ENCODE data around the gene ERO1A.
A peak's percentile ranks its signal among the peaks of the same experiment; 100 is the strongest.

ERO1A gene

DNA sequence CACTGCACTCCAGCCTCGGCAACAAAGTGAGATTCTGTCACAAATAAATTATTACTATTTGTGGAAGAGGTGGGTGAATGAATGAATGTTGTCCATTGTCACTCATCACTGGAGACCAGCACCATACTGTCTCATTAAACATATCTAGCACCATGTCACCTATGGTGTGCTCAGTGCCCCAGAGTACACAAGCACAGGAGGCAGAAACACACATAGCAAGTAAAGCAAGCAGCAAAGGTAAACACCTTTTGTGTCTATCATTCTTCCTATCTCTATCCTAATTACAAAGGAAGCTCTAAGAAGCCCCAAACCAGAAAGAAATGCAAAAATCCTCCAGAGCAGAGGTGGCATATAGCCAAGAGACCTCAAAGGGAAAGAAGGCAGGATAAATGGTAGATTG, 9.2 kb downstream of the ERO1A start:
- DNase-seq (ENCODE audit: insufficient read length, low spot score) (no peak), FAIRE-seq (no peak)
- TF ChIP-seq POLR2A (IDR thresholded peaks at IDR 0.05; ENCODE audit: low read depth, low read length): no peak

DNA sequence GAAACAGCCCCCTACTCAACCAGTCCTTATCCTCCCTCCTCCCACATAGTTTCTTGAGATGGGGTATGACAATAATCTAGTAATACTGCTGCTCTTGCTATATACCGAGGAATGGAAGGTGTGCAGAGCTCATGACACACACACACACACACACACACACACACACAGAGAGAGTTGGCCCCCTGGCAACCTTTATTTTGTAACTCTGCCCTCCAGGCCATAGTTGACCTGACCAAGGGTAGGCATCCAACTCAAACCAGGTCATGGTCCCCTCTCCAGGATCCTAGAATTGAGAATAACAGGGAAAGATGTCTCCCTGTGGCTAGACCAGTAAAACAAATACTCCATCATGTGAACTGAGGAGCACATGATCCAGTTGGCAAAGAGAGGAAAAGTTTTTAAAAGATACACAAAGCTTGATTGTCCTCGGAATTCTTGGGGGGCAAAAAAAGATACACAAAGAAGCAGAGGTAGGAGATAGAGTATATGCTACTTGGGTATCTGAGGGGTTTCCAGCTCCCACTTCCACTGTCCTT, 11.3 kb downstream of the ERO1A start:
- TF ChIP-seq POLR2A (IDR thresholded peaks at IDR 0.05; ENCODE audit: low read depth, low read length): no peak
- no peak for FAIRE-seq

DNA sequence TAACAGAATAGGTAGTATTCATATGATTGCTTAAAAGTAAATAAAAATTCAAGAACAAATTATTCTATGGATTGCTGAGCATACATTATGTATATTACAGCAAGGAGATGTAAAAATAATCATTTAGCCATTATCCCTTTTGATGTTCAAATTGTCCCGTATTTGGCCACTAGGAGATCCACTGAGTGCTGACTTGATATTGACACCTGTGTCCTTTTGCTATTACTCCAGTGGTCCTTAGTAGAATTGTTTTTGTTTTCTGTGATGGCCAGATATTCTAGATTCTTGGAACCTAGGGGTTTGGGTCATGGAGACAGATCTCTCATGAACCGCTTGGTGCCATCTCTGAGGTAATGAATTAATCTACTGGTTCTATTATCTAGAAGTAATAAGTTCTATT, 16.8 kb downstream of the ERO1A start:
- TF ChIP-seq POLR2A (IDR thresholded peaks at IDR 0.05; ENCODE audit: low read depth, low read length): no peak
- FAIRE-seq: no peak
- DNase-seq (ENCODE audit: insufficient read length, low spot score): no peak

More for the DNA sequence above, 11.3 kb downstream of the ERO1A start:
- no peak for DNase-seq (ENCODE audit: insufficient read length, low spot score)

DNA sequence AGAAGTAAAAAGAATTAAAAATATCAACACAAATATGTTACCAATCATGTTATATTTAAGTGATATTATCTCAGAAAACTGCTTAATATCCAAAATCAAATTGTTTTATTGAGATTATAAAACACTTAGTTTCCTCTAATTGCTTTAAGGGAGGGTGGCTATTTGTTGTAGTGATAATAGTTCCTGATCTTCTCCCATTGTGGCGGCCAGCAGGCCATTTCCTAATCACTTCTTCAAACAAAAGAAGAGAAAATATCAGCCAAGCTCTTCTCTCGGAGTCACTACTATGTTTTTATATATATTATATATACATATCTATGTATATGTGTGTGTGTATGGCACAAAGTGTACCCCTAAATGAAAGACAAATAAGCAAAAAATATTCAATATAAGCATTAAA, 31.5 kb downstream of the ERO1A start:
- FAIRE-seq (no peak), DNase-seq (ENCODE audit: insufficient read length, low spot score) (no peak)
- TF ChIP-seq POLR2A (IDR thresholded peaks at IDR 0.05; ENCODE audit: low read depth, low read length): no peak

DNA sequence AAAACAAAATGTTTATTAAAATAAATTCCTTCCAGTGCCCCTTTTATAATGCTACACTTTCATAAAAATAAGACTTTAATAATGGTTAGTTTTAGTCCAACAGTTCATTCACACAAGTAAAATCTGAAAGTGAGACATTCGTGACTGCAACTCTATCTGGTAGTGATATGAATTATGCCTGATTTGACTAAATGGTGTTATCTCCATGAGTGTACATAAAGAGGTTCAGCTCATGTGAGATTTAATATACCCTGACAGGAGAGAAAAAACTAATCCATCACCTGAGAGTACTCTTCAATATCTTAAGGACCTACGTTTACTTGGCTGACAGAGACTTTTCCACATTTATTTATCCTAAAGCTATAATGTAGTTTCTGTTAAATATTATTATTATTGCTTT, 34.0 kb downstream of the ERO1A start:
- DNase-seq (ENCODE audit: insufficient read length, low spot score) (no peak), FAIRE-seq (no peak)
- TF ChIP-seq POLR2A (IDR thresholded peaks at IDR 0.05; ENCODE audit: low read depth, low read length): no peak

DNA sequence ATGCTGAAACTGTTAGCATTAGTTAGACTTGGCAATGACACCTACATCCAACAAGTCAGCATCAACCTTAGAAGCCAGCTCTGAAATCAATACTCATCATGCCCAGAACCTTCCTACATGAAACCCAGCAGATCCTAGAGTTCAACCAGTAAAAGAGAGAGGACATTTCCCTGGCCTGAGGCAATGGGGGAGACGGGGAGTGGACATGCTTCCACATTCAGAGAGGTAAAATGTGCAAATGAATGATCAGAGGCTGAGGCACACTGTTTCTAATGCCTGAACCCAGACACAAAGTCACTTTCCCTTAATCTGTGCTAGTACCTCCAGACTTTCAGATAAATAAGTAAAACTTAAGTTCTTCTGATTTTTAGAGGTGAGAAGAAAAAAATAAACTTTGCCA, 34.5 kb downstream of the ERO1A start:
- FAIRE-seq (peak; percentile 11), DNase-seq (ENCODE audit: insufficient read length, low spot score) (no peak)
- no peak for TF ChIP-seq POLR2A (IDR thresholded peaks at IDR 0.05; ENCODE audit: low read depth, low read length)

DNA sequence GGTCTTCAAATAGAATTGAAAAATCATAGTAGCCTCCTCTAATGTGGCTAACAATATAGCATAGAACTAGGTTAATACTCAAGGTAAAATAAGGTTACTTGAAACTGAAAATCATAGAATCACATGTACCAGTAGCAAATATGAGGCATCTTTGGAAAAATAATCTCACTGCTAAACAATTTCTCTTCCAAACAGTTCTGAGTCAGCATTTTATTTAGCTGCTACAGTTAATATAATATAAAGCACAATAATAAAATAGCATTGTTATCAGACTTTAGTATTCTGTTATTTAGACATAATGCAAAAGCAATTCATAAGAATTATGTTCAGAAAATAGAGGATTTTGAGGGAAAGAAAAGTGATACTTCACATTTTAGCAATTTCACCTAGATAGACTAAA, 35.0 kb downstream of the ERO1A start:
- no peak for DNase-seq (ENCODE audit: insufficient read length, low spot score)
- no peak for FAIRE-seq
- TF ChIP-seq POLR2A (IDR thresholded peaks at IDR 0.05; ENCODE audit: low read depth, low read length): no peak

DNA sequence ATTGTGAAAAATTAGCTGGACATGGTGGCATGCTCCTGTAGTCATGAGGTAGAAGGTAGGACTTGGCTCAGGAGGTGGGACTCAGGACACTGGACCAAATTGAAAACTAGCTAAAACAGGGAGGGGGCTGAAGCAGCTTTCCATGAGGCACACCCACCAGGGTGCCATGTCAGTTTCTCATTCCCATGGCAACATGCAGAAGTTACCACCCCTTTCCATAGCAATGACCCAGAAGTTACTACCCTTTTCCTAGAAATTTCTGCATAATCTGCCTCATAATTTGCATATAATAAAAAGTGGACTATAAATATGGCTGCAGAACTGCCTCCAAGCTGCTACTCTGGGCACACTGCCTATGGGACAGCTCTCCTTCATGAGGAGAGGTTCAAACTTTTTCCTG, 38.5 kb downstream of the ERO1A start:
- FAIRE-seq (no peak), DNase-seq (ENCODE audit: insufficient read length, low spot score) (no peak)
- TF ChIP-seq POLR2A (IDR thresholded peaks at IDR 0.05; ENCODE audit: low read depth, low read length): no peak

DNA sequence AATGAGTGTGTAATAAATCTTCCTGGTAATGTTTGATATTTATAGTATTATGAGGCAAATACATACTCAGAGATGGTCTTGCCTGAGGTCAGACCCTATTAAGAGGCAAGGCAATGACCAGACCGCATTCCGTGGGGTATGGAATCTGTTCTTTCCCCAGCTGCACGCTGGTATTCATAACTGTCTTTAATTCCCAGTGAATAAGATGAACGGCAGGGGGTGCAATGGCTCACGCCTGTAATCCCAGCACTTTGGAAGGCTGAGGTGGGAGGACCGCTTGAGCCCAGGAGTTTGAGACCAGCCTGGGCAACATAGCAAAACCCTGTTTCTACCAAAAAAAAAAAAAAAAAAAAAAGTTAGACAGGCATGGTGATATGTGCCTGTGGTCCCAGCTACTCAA, 44.6 kb downstream of the ERO1A start:
- TF ChIP-seq POLR2A (IDR thresholded peaks at IDR 0.05; ENCODE audit: low read depth, low read length): no peak
- no peak for DNase-seq (ENCODE audit: insufficient read length, low spot score)
- no peak for FAIRE-seq

DNA sequence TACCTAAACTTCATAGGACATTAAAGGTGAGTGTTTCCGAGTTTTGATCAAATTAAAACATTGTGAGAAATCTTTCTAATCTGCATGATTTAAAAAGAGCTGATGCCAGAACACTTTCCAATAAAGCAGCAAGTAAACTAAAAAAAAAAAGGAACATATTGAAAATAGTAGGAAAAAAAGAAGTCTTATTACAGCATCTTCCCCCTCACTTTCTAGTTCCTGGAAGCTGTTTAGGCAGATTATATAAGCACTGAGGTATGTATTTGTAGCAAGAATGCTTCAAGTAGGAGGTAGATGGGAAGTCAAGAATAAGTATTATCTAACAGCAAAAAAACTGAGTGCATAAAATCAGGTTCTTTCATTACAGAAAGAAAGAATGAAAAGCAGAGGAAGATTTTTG, 45.8 kb downstream of the ERO1A start:
- no peak for DNase-seq (ENCODE audit: insufficient read length, low spot score)
- no peak for TF ChIP-seq POLR2A (IDR thresholded peaks at IDR 0.05; ENCODE audit: low read depth, low read length)
- no peak for FAIRE-seq

DNA sequence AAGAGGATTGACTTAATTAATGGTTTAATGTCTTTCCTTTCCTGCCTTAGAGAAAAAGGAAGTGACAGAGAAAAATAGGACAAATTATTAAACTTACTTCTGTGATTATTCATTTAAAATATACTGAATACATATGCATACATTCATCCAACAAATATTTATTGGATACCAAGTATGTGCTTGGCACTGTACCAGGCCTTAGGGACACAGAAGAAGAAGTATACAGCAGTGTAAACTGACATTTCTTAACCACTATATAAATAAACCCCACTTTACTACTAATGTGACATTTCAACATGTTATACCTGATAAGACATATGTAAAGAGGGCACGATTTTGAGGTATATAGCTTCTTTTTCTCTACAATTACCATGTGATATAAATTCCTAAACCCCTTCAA, 53.6 kb downstream of the ERO1A start:
- DNase-seq (ENCODE audit: insufficient read length, low spot score) (no peak), FAIRE-seq (no peak)
- no peak for TF ChIP-seq POLR2A (IDR thresholded peaks at IDR 0.05; ENCODE audit: low read depth, low read length)

DNA sequence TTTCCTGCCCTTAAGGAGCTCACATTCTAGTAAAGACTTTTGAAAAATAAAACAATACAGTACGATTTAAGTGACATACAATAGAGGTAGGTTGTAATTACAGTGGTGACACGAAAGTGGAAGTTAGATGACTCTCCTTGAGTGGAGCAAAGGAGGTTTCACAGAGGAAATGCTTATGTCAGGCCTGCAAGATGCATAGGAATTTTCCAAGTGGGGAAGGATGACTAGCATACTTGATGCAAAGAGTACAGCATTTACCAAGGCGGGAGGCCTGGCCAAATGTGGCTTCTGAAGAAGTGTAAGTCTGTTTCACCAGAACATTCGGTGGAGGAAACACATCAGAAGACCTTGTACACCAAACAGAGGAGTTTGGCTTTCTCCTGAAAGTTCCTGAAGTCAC, 55.2 kb downstream of the ERO1A start:
- FAIRE-seq: no peak
- TF ChIP-seq POLR2A (IDR thresholded peaks at IDR 0.05; ENCODE audit: low read depth, low read length): no peak
- no peak for DNase-seq (ENCODE audit: insufficient read length, low spot score)

DNA sequence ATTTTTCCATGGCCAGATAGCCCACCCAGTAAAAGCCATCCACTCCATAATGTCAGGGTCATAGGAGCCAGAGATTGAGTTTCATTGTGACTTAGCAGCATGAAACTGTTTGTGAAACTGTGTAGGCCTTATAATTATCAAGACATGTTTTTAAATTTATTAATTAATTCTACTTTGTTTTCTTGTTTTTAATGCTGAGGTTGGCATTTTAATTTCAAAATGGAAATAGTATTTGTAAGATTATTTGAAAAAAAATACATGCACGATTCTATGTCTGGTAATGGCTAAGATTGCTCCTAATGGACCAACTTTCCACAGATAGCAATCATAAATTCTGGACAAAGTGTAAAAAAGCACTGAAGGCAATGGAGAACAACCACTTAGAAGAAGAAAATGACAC, 75.7 kb downstream of the ERO1A start:
- TF ChIP-seq POLR2A (IDR thresholded peaks at IDR 0.05; ENCODE audit: low read depth, low read length): no peak
- DNase-seq (ENCODE audit: insufficient read length, low spot score): no peak
- no peak for FAIRE-seq

DNA sequence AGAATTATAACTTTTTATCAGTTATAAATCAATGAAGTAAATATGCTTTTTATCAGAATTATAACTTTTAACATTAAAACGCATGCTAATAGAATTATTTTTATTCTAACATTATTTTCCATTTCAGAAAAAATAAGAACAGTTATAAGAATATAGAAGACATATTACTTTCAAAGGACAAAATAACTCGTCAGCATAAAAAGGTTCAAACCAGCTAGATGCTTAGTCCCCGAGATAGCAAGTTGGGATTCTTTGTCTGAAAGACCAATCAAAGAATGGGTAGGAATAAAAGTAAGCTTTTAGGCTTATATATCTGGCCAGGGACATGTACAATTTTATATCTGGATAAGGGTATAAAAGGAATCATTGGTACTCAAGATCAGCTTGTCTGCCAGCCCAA, 76.8 kb downstream of the ERO1A start:
- TF ChIP-seq POLR2A (IDR thresholded peaks at IDR 0.05; ENCODE audit: low read depth, low read length): no peak
- FAIRE-seq (no peak), DNase-seq (ENCODE audit: insufficient read length, low spot score) (no peak)

DNA sequence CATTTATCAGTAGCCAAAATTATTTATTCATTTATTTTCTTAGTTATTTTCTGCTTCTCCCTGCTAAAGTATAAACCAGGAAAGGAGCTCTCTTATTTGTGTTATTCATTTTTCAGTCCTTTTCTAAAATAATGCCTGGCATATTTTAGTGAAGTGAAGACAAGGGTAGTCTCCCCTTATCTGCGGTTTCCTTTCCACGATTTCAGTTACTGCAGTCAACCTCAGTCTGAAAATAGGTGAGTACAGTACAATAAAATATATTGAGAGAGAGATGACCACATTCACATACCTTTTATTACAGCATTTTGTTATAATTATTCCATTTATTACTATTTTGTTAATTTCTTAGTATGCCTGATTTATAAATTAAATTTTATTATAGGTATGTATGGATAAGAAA, 85.2 kb downstream of the ERO1A start:
- FAIRE-seq (no peak), DNase-seq (ENCODE audit: insufficient read length, low spot score) (no peak)
- no peak for TF ChIP-seq POLR2A (IDR thresholded peaks at IDR 0.05; ENCODE audit: low read depth, low read length)

DNA sequence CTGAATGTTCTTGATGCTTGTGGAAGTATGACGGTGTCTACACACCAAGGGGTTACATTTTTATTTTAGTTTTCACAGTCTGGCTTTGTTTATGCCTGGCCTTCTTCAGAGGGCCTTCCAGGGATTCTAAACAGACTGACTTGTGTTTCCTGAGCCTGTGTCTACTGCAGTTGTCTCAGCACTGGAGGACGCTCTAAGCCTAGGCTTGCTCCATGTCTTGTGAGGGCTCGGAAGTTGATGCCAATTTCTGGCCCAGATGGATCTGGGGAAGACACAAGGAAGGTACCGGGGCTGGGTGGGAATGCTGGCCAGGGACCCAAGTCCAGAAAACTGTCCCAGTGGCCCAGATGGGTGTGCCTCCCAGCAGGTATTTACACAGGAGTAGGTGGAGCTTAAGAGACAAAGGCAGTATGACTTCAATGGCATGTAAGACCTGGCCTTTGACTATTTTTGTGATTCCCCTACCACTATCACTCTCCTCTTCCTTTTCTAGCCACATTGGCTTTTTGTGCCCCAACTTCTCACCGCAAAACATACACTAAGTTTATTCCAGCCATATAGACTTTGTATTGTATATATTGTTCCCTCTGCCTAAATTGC, 85.8 kb downstream of the ERO1A start:
- no peak for DNase-seq (ENCODE audit: insufficient read length, low spot score)
- FAIRE-seq: no peak
- no peak for TF ChIP-seq POLR2A (IDR thresholded peaks at IDR 0.05; ENCODE audit: low read depth, low read length)

All from H54 (cell line).